Measurements from ENCODE around the gene CYSRT1.
"Not testable (repeated sequence)": the region's sequence is repeated elsewhere in the genome, so short reads cannot be mapped to it uniquely, and the experiment has no call there.

CYSRT1 gene

DNA sequence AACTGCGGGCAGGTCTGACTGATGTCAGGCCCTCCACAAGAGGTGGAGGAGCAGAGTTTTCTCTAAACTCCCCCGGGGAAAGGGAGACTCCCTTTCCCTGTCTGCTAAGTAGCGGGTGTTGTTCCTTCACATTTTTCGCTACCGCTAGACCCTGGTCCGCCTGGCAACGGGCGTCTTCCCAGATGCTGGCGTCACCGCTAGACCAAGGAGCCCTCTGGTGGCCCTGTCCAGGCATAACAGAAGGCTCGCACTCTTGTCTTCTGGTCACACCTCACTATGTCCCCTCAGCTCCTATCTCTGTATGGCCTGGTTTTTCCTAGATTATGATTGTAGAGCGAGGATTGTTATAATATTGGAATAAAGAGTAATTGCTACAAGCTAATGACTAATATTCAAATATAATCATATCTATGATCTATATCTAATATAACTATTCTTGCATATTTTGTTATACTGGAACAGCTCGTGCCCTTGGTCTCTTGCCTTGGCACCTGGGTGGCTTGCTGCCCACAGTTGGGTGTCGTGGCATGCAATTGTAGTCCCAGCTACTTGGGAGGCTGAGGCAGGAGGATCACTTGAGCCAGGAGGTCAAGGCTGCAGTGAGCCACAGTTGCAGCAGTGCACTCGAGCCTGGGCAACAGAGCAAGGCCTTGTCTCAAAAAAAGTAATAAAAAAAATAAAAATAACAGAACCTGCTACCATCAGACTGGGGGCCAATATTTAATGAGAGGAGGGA is 37.4 kb downstream of the CYSRT1 start:
- ChIA-PET POLR2A (interaction anchor here (1.6 kb wide), 1 partner anchor 22 kb away, joined by 7 read pairs; the partner anchor contains the start of gene TUBB4B), CTCF (interaction anchor here (0.6 to 2.5 kb wide), 6 partner anchors 9 to 74 kb away, joined by 3 to 11 read pairs (median 3); partner anchors contain the start of genes ANAPC2, SSNA1, TOR4A and TUBB4B)
- DNase-seq; H3K9me3 ChIP-seq (ENCODE audit: control extremely low read depth in 1 of 5, control insufficient read depth in 4 of 5, insufficient read depth in 2 of 5, low read depth in 1 of 5, low read length in 4 of 5); H3K27me3 ChIP-seq (replicated peaks in 2 of 5; ENCODE audit: control insufficient read depth in 4 of 5, insufficient read depth in 5 of 5, low read length in 4 of 5); H3K27ac ChIP-seq (ENCODE audit: insufficient read depth in 1 of 2, low read depth in 1 of 2, low read length in 2 of 2, poor library complexity in 1 of 2, severe bottlenecking in 2 of 2); H3K4me3 ChIP-seq (ENCODE audit: control insufficient read depth in 1 of 7, extremely low read depth in 1 of 7, insufficient read depth in 4 of 7, low read depth in 2 of 7, low read length in 6 of 7); H3K4me1 ChIP-seq (ENCODE audit: control extremely low read depth in 1 of 4, control insufficient read depth in 4 of 4, insufficient read depth in 4 of 4, low read length in 3 of 4): not testable (repeated sequence)
- H3K36me3 ChIP-seq (ENCODE audit: control insufficient read depth in 4 of 4, insufficient read depth in 4 of 4, low read length in 3 of 4), result peaks cover 6 to 50% (median 38%) of the 10 kb centered on the region in 4 experiments
- WGBS (ENCODE audit: insufficient coverage), result 90% methylated on average over 3 of the region's 15 CpGs

DNA sequence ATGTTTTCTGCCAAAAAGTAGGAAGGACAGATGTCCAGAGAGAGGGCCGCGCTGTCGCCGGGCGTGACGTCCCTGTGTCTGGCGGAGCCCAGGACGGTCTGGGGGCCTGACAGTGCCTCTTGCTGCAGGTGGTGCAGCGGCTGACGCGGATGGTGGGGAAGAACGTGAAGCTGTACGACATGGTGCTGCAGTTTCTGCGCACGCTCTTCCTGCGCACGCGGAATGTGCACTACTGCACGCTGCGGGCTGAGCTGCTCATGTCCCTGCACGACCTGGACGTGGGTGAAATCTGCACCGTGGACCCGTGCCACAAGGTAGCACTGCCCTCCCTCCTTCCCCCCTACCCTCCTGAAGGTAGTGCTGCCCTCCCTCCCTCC is 37.9 kb downstream of the CYSRT1 start:
- no peak overlapping the region for H3K27ac ChIP-seq (ENCODE audit: insufficient read depth in 1 of 2, low read depth in 1 of 2, low read length in 2 of 2, poor library complexity in 1 of 2, severe bottlenecking in 2 of 2)
- DNase-seq, result no peak
- peaks cover 6 to 51% (median 38%) of the 10 kb centered on the region in 4 experiments for H3K36me3 ChIP-seq (ENCODE audit: control insufficient read depth in 4 of 4, insufficient read depth in 4 of 4, low read length in 3 of 4)
- ChIA-PET POLR2A (no interaction called here), CTCF (interaction anchor here (0.6 to 2.5 kb wide), 4 partner anchors 9 to 74 kb away, joined by 3 to 10 read pairs (median 3); partner anchors contain the start of genes ANAPC2, SSNA1, TOR4A and TUBB4B)
- peaks cover 0 to 8% (median 4%) of the 10 kb centered on the region in 4 experiments for H3K4me1 ChIP-seq (ENCODE audit: control extremely low read depth in 1 of 4, control insufficient read depth in 4 of 4, insufficient read depth in 4 of 4, low read length in 3 of 4)
- H3K4me3 ChIP-seq (ENCODE audit: control insufficient read depth in 1 of 7, extremely low read depth in 1 of 7, insufficient read depth in 4 of 7, low read depth in 2 of 7, low read length in 6 of 7), result no peak overlapping the region
- 94% methylated on average over 24 of the region's 24 CpGs for WGBS (ENCODE audit: insufficient coverage)
- no peaks in the 10 kb centered on the region for H3K9me3 ChIP-seq (ENCODE audit: control extremely low read depth in 1 of 5, control insufficient read depth in 4 of 5, insufficient read depth in 2 of 5, low read depth in 1 of 5, low read length in 4 of 5)
- no peaks in the 10 kb centered on the region for H3K27me3 ChIP-seq (replicated peaks in 2 of 5; ENCODE audit: control insufficient read depth in 4 of 5, insufficient read depth in 5 of 5, low read length in 4 of 5)

DNA sequence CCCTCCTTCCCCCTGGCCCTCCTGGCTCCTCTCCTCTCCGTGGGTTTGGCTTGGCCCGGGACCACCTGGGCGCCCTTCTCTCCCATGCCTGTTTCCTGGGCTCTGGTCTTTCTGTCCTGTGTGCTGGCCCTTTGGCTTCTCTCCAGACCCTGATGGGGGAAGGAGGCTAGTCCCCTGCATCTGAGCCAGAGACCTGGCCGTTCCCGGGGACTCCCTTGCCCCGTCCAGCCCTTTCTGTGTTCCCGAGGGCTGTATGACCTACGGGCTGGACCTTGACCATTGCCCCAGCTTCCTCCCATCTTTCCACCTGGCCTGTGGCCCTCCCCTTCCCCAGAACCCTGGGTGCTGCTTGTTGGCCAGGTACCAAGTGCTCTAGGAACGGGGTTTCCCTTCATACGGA is 38.5 kb downstream of the CYSRT1 start:
- H3K36me3 ChIP-seq (ENCODE audit: control insufficient read depth in 4 of 4, insufficient read depth in 4 of 4, low read length in 3 of 4), result peaks cover 6 to 48% (median 36%) of the 10 kb centered on the region in 4 experiments
- H3K4me3 ChIP-seq (ENCODE audit: control insufficient read depth in 1 of 7, extremely low read depth in 1 of 7, insufficient read depth in 4 of 7, low read depth in 2 of 7, low read length in 6 of 7), result no peak overlapping the region
- DNase-seq, result no peak
- H3K9me3 ChIP-seq (ENCODE audit: control extremely low read depth in 1 of 5, control insufficient read depth in 4 of 5, insufficient read depth in 2 of 5, low read depth in 1 of 5, low read length in 4 of 5), result no peaks in the 10 kb centered on the region
- peaks cover 0 to 14% (median 10%) of the 10 kb centered on the region in 4 experiments for H3K4me1 ChIP-seq (ENCODE audit: control extremely low read depth in 1 of 4, control insufficient read depth in 4 of 4, insufficient read depth in 4 of 4, low read length in 3 of 4)
- 93% methylated on average over 8 of the region's 10 CpGs for WGBS (ENCODE audit: insufficient coverage)
- ChIA-PET POLR2A (no interaction called here), CTCF (interaction anchor here (1.1 to 1.4 kb wide), 3 partner anchors 10 to 23 kb away, joined by 3 read pairs; partner anchors contain the start of genes TOR4A and TUBB4B)
- H3K27ac ChIP-seq (ENCODE audit: insufficient read depth in 1 of 2, low read depth in 1 of 2, low read length in 2 of 2, poor library complexity in 1 of 2, severe bottlenecking in 2 of 2), result no peak overlapping the region
- H3K27me3 ChIP-seq (replicated peaks in 2 of 5; ENCODE audit: control insufficient read depth in 4 of 5, insufficient read depth in 5 of 5, low read length in 4 of 5), result no peaks in the 10 kb centered on the region

DNA sequence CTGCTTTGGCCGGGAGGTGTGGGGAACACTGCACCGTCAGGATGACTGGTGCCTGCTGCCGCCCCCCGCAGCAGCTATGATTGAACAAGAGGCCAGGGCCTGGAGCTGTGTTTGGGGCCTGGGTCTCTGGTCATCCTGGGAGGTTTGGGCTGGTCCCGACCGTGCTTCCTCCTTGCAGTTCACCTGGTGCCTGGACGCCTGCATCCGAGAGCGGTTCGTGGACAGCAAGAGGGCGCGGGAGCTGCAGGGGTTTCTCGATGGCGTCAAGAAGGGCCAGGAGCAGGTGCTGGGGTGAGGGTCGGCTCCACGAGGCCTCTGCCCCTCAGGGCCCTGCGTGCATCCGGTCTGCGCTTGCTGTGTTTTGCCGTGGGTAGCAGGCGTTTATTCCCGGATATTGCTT is 39.1 kb downstream of the CYSRT1 start:
- Histone ChIP-seq H3K36me3 (ENCODE audit: control insufficient read depth in 4 of 4, insufficient read depth in 4 of 4, low read length in 3 of 4) (peaks cover 7 to 50% (median 37%) of the 10 kb centered on the region in 4 experiments), H3K4me3 (ENCODE audit: control insufficient read depth in 1 of 7, extremely low read depth in 1 of 7, insufficient read depth in 4 of 7, low read depth in 2 of 7, low read length in 6 of 7) (no peak overlapping the region), H3K4me1 (ENCODE audit: control extremely low read depth in 1 of 4, control insufficient read depth in 4 of 4, insufficient read depth in 4 of 4, low read length in 3 of 4) (peaks cover 0 to 19% (median 15%) of the 10 kb centered on the region in 4 experiments), H3K27me3 (replicated peaks in 2 of 5; ENCODE audit: control insufficient read depth in 4 of 5, insufficient read depth in 5 of 5, low read length in 4 of 5) (no peaks in the 10 kb centered on the region), H3K9me3 (ENCODE audit: control extremely low read depth in 1 of 5, control insufficient read depth in 4 of 5, insufficient read depth in 2 of 5, low read depth in 1 of 5, low read length in 4 of 5) (no peaks in the 10 kb centered on the region), H3K27ac (ENCODE audit: insufficient read depth in 1 of 2, low read depth in 1 of 2, low read length in 2 of 2, poor library complexity in 1 of 2, severe bottlenecking in 2 of 2) (no peak overlapping the region)
- 99% methylated on average over 19 of the region's 22 CpGs for WGBS (ENCODE audit: insufficient coverage)
- CTCF ChIA-PET, result interaction anchor here (1.4 kb wide), 2 partner anchors 10 to 13 kb away, joined by 3 read pairs; partner anchors contain the start of gene TOR4A
- POLR2A ChIA-PET, result no interaction called here
- no peak for DNase-seq

DNA sequence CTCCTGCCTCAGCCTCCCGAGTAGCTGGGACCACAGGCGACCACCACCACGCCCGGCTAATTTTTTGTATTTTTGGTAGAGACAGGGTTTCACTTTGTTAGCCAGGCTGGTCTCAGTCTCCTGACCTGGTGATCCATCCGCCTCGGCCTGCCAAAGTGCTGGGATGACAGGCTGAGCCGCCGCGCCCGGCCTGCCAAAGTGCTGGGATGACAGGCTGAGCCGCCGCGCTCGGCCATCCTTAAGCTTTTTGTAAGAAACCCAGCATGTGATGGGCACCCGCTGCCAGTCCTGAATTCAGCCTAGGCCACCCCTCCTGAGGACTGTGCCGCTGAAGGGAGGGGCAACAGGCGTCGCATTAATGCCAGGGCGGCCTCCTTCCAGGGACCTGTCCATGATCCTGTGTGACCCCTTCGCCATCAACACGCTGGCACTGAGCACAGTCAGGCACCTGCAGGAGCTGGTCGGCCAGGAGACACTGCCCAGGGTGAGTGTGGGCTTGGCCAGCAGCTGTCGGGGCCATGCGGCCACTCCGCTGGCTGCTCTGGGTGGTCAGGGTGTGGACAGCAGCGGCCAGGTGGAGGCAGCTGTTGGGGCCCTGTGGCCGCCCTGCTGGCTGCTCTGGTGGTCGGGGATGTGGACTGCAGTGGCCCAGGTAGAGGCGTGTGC is 40.7 kb downstream of the CYSRT1 start:
- WGBS (ENCODE audit: insufficient coverage), result 95% methylated on average over 23 of the region's 29 CpGs
- DNase-seq, result no peak
- ChIA-PET CTCF (interaction anchor here (1.4 to 2.8 kb wide), 2 partner anchors 9 to 11 kb away, joined by 3 to 12 read pairs; partner anchors contain the start of gene NELFB), POLR2A (no interaction called here)
- peaks cover 5 to 56% (median 43%) of the 10 kb centered on the region in 4 experiments for H3K36me3 ChIP-seq (ENCODE audit: control insufficient read depth in 4 of 4, insufficient read depth in 4 of 4, low read length in 3 of 4)
- no peaks in the 10 kb centered on the region for H3K9me3 ChIP-seq (ENCODE audit: control extremely low read depth in 1 of 5, control insufficient read depth in 4 of 5, insufficient read depth in 2 of 5, low read depth in 1 of 5, low read length in 4 of 5)
- no peak overlapping the region for H3K4me3 ChIP-seq (ENCODE audit: control insufficient read depth in 1 of 7, extremely low read depth in 1 of 7, insufficient read depth in 4 of 7, low read depth in 2 of 7, low read length in 6 of 7)
- no peak overlapping the region for H3K27ac ChIP-seq (ENCODE audit: insufficient read depth in 1 of 2, low read depth in 1 of 2, low read length in 2 of 2, poor library complexity in 1 of 2, severe bottlenecking in 2 of 2)
- no peaks in the 10 kb centered on the region for H3K27me3 ChIP-seq (replicated peaks in 2 of 5; ENCODE audit: control insufficient read depth in 4 of 5, insufficient read depth in 5 of 5, low read length in 4 of 5)
- H3K4me1 ChIP-seq (ENCODE audit: control extremely low read depth in 1 of 4, control insufficient read depth in 4 of 4, insufficient read depth in 4 of 4, low read length in 3 of 4), result peaks cover 0 to 25% (median 18%) of the 10 kb centered on the region in 4 experiments

DNA sequence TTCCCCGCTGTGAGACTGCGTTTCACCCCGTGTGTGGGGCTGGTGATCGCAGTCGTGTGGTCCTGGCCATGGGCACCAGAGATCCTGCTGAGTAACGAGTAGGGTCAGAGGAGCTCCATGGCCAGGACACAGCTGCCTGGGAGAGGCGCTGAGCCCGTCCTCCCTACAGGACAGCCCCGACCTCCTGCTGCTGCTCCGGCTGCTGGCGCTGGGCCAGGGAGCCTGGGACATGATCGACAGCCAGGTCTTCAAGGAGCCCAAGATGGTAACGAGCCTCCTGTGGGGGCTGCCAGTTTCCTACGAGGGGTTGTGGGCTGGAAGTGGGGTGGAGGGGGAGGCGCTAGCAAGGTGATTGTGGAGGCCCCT is 41.2 kb downstream of the CYSRT1 start:
- Histone ChIP-seq H3K9me3 (ENCODE audit: control extremely low read depth in 1 of 5, control insufficient read depth in 4 of 5, insufficient read depth in 2 of 5, low read depth in 1 of 5, low read length in 4 of 5) (no peaks in the 10 kb centered on the region), H3K36me3 (ENCODE audit: control insufficient read depth in 4 of 4, insufficient read depth in 4 of 4, low read length in 3 of 4) (peaks cover 5 to 58% (median 47%) of the 10 kb centered on the region in 4 experiments), H3K27me3 (replicated peaks in 2 of 5; ENCODE audit: control insufficient read depth in 4 of 5, insufficient read depth in 5 of 5, low read length in 4 of 5) (no peaks in the 10 kb centered on the region), H3K27ac (ENCODE audit: insufficient read depth in 1 of 2, low read depth in 1 of 2, low read length in 2 of 2, poor library complexity in 1 of 2, severe bottlenecking in 2 of 2) (no peak overlapping the region), H3K4me3 (ENCODE audit: control insufficient read depth in 1 of 7, extremely low read depth in 1 of 7, insufficient read depth in 4 of 7, low read depth in 2 of 7, low read length in 6 of 7) (no peak overlapping the region), H3K4me1 (ENCODE audit: control extremely low read depth in 1 of 4, control insufficient read depth in 4 of 4, insufficient read depth in 4 of 4, low read length in 3 of 4) (peaks cover 0 to 30% (median 22%) of the 10 kb centered on the region in 4 experiments)
- WGBS (ENCODE audit: insufficient coverage), result 97% methylated on average over 9 of the region's 15 CpGs
- ChIA-PET CTCF (interaction anchor here (2.8 kb wide), 1 partner anchor 9 kb away, joined by 12 read pairs; the partner anchor contains the start of gene NELFB), POLR2A (no interaction called here)
- no peak for DNase-seq

All from common myeloid progenitor, CD34-positive (primary cell).